Measurements from ENCODE around the gene TSPAN2. TPM values are rescaled to one million over a fixed set of nuclear protein-coding genes. Genes with fewer than 3 reads are reported as not detected.
A peak's percentile ranks its signal among the peaks of the same experiment; 100 is the strongest.

The TSPAN2 gene
- total RNA-seq, 4 donors from 2014 or later, result 0.83 to 7.6 (median 3.9) TPM

- no peaks in the 10 kb centered on the region for H3K27me3 ChIP-seq
- peaks cover 0 to 8% (median 0%) of the 10 kb centered on the region in 3 donors for H3K4me1 ChIP-seq
- no peak overlapping the region for H3K4me3 ChIP-seq
- H3K9me3 ChIP-seq, result no peaks in the 10 kb centered on the region
- TF ChIP-seq POLR2A (IDR thresholded peaks at IDR 0.05) (no peak), CTCF (IDR thresholded peaks at IDR 0.05) (no peak)
- no peak for DNase-seq
- H3K27ac ChIP-seq, result no peak overlapping the region
- WGBS, 2 donors, result 72% methylated on average over 4 to 5 of the region's 5 CpGs
- intact Hi-C loops (cut with DNase I), result no loop called here
- no peaks in the 10 kb centered on the region for H3K36me3 ChIP-seq
Measured at GRCh38 chr1:115107516-115108260, 18.4 kb upstream of the TSPAN2 start.

DNA sequence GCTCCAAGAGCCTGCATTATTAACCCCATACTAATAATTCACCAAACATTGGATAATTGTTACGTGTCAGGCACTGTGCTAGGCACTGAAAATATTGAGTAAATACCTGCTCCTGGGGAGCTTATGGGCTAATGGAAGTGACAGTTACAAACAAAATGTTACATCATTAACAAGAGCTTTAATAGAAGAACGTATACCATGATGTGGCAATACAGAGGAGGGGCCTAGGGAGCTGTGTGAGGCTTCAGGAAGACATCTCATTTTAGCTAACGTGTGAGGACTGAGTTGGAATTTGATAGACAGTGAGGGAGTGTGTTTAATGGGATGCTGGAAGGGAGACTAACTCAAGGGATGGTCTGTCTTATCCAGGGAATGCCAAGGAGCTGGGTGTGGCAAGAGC lies 16.5 kb upstream of the TSPAN2 start:
- 60 to 67% methylated on average over 3 of the region's 3 CpGs for WGBS, 2 donors
- H3K4me3 ChIP-seq, result no peak overlapping the region
- no peaks in the 10 kb centered on the region for H3K27me3 ChIP-seq
- TF ChIP-seq CTCF (IDR thresholded peaks at IDR 0.05), result no peak
- TF ChIP-seq POLR2A (IDR thresholded peaks at IDR 0.05), result no peak
- no peak for DNase-seq
- H3K36me3 ChIP-seq, result no peaks in the 10 kb centered on the region
- intact Hi-C loops (cut with DNase I), result no loop called here
- no peaks in the 10 kb centered on the region for H3K9me3 ChIP-seq
- H3K27ac ChIP-seq, result no peak overlapping the region
- peaks cover 0 to 8% (median 0%) of the 10 kb centered on the region in 3 donors for H3K4me1 ChIP-seq

DNA sequence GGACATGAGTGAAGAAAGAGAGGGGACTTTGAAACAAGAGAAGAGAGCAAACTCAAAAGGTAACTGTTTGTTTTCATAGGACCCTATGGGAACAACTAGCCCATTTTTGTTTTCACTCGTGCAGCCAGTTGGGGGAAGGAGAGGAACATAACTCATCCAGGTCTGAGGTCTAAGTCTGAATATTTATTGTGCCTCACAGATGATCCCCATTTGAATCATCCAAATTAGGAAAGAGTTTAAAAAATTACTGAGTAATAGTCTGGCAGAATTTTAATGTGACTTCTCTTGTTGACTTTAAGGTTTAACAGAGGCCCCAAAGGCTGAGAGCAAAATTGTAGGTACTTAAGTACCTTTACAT lies 10.4 kb upstream of the TSPAN2 start:
- no peak for TF ChIP-seq POLR2A (IDR thresholded peaks at IDR 0.05)
- H3K4me3 ChIP-seq, result peak overlapping the region; percentile 9 to 63 (median 36)

DNA sequence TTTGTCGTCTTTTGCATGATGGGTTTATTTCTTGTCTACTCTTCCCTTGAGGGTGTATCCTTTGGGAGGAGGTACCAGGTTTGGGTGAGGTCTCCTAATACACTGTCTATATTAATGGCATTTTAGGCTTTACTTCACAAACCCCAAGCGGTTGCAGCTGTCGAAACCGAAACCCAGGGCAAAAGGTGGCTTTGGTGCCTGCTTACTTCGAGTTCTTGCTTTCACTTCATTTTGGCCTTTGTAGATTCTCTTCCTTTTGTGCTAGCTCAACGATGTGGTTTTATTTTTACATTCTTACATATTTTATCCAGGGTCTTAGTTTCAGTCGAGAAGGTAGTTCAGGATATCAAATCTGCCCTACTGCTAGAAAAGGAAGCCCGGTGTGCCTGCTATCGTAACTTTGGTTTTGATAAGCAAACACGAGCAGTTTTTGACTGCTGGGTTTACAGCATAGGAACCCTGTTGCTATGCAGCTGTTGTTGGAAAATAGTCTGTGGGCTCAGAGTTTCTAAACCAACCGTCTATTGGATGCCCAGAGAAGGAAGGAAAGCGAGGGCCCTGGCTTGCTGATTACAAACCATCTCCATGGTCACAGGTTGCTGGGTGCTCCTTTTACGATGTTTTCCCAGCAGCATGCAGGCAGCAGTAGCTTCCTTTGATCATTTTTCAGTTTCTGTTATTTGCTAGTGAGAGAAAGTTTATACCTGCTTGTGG lies 9.8 kb upstream of the TSPAN2 start:
- 14 to 22% methylated on average over 13 of the region's 13 CpGs for WGBS, 2 donors
- H3K9me3 ChIP-seq, result no peaks in the 10 kb centered on the region
- H3K4me3 ChIP-seq, result peak overlapping the region; percentile 9 to 63 (median 36)
- TF ChIP-seq POLR2A (IDR thresholded peaks at IDR 0.05) (no peak), CTCF (IDR thresholded peaks at IDR 0.05) (no peak)
- intact Hi-C loops (cut with DNase I), result no loop called here
- peak overlapping the region; percentile 61 to 78 (median 76) for H3K27ac ChIP-seq
- H3K4me1 ChIP-seq, result peaks cover 0 to 18% (median 13%) of the 10 kb centered on the region in 3 donors
- no peaks in the 10 kb centered on the region for H3K27me3 ChIP-seq
- DNase-seq, result no peak
- H3K36me3 ChIP-seq, result no peaks in the 10 kb centered on the region

More for the DNA sequence above, 10.4 kb upstream of the TSPAN2 start:
- peaks cover 0 to 18% (median 13%) of the 10 kb centered on the region in 3 donors for H3K4me1 ChIP-seq
- intact Hi-C loops (cut with DNase I), result no loop called here
- H3K27ac ChIP-seq, result peak overlapping the region; percentile 61 to 78 (median 76)
- no peak for DNase-seq
- no peaks in the 10 kb centered on the region for H3K9me3 ChIP-seq
- H3K36me3 ChIP-seq, result no peaks in the 10 kb centered on the region
- WGBS, 2 donors, result 0% methylated on average over 1 of the region's 1 CpG
- no peaks in the 10 kb centered on the region for H3K27me3 ChIP-seq

DNA sequence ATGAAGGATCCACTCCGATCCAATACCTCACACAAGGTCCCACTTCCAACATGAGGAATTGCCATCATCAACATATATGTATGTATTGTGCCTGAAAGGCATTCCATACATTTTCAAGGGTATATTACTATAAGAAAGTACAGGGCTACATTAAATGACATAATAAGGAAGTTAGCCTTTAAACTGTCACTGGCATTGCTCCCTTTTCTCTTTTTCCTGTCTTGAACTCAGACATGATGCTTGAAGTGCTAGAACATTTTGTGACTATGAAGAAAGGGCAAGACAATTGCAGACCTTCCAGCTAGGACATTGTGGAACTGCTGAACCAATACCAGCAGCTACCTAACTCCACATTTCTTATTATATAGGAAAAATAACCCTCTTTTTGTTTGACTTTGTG lies 2.9 kb upstream of the TSPAN2 start:
- Histone ChIP-seq H3K9me3 (no peaks in the 10 kb centered on the region), H3K4me3 (no peak overlapping the region), H3K27me3 (peaks cover 0 to 15% (median 0%) of the 10 kb centered on the region in 4 donors), H3K36me3 (no peaks in the 10 kb centered on the region), H3K4me1 (peaks cover 0 to 32% (median 8%) of the 10 kb centered on the region in 3 donors), H3K27ac (no peak overlapping the region)
- no peak for TF ChIP-seq POLR2A (IDR thresholded peaks at IDR 0.05)
- TF ChIP-seq CTCF (IDR thresholded peaks at IDR 0.05), result no peak
- no peak for DNase-seq
- intact Hi-C loops (cut with DNase I), result no loop called here
- 100% methylated on average over 1 of the region's 1 CpG for WGBS, 2 donors

Data from esophagus squamous epithelium (tissue), 5 donors.